IMR-90 (cell line): ENCODE results near the gene SNRPB. TPM values are rescaled to one million over a fixed set of nuclear protein-coding genes. Genes with fewer than 3 reads are reported as not detected.

Source experiments
- ATAC-seq: fragments of 200-7000 bp; cut with Tn5 transposase; 2 replicates; pipeline ENCODE4 v1.9.1; 2020; ENCODE audit warnings: low read depth, mild to moderate bottlenecking, moderate library complexity
- BruUV-seq: library from RNA; stranded (reverse); fragments of 400-500 nt; replicated peaks from 2 replicates; lab custom pipeline; 2021; lab: Mats Ljungman, UMichigan
- CTCF ChIA-PET: fragments of 300-600 bp; formaldehyde crosslinking; extraction: SDS; loops from one replicate; lab custom pipeline; 2021; ENCODE audit warnings: antibody characterized with exemption; lab: Yijun Ruan, JAX
- POLR2A ChIA-PET: fragments of 300-600 bp; sonication (Branson Sonifier 250); formaldehyde crosslinking; loops from one replicate; lab custom pipeline; 2022; ENCODE audit warnings: antibody characterized with exemption; ENCODE audit not compliant: unreplicated experiment; lab: Charles Lee
- DNase-seq: peaks from one replicate; pipeline ENCODE4 v3.0.0; 2013
- H2AFZ ChIP-seq: replicated peaks from 2 replicates; pipeline ENCODE3; 2013; ENCODE audit warnings: low read length, mild to moderate bottlenecking; ENCODE audit not compliant: poor library complexity
- H2AK5ac ChIP-seq: 2 replicates; pipeline ENCODE4 v1.6.1; 2013; ENCODE audit warnings: low read depth, low read length, inconsistent platforms
- H2AK9ac ChIP-seq: replicated peaks from 2 replicates; pipeline ENCODE3; 2013; ENCODE audit warnings: mild to moderate bottlenecking, low read depth, low read length, moderate library complexity; ENCODE audit not compliant: poor library complexity
- H2BK120ac ChIP-seq: 2 replicates; pipeline ENCODE4 v1.6.1; 2013; ENCODE audit warnings: low read depth, low read length, inconsistent platforms
- H2BK15ac ChIP-seq: 3 replicates; pipeline ENCODE4 v1.6.1; 2013; ENCODE audit warnings: low read depth, low read length, inconsistent platforms
- H2BK20ac ChIP-seq: 2 replicates; pipeline ENCODE4 v1.6.1; 2013; ENCODE audit warnings: low read depth, mild to moderate bottlenecking, inconsistent platforms, low read length, moderate library complexity
- H2BK5ac ChIP-seq: 2 replicates; pipeline ENCODE4 v1.6.1; 2013; ENCODE audit warnings: mild to moderate bottlenecking, low read depth, low read length, inconsistent platforms; ENCODE audit not compliant: poor library complexity, severe bottlenecking
- H3K14ac ChIP-seq: replicated peaks from 2 replicates; pipeline ENCODE4 v1.6.1; 2013; ENCODE audit warnings: low read depth, low read length, inconsistent platforms
- H3K18ac ChIP-seq: 2 replicates; pipeline ENCODE4 v1.6.1; 2013; ENCODE audit warnings: low read depth, low read length, control low read depth
- H3K23ac ChIP-seq: 2 replicates; pipeline ENCODE4 v1.6.1; 2013; ENCODE audit warnings: low read depth, low read length, inconsistent platforms
- H3K27ac ChIP-seq: 2 replicates; pipeline ENCODE4 v1.5.1; 2013; ENCODE audit warnings: mild to moderate bottlenecking, control low read depth, low read length; ENCODE audit not compliant: insufficient read depth
- H3K27me3 ChIP-seq: 2 replicates; pipeline ENCODE4 v1.6.1; 2013; ENCODE audit warnings: low read length; ENCODE audit not compliant: control insufficient read depth, insufficient read depth
- H3K36me3 ChIP-seq: 2 replicates; pipeline ENCODE4 v1.6.1; 2013; ENCODE audit warnings: low read length, mixed read lengths; ENCODE audit not compliant: control insufficient read depth, insufficient read depth
- H3K4ac ChIP-seq: 2 replicates; pipeline ENCODE4 v1.6.1; 2013; ENCODE audit warnings: low read depth, low read length, inconsistent platforms
- H3K4me1 ChIP-seq: 2 replicates; pipeline ENCODE4 v1.6.1; 2013; ENCODE audit warnings: low read length, mixed read lengths; ENCODE audit not compliant: control insufficient read depth, insufficient read depth
- H3K4me2 ChIP-seq: 2 replicates; pipeline ENCODE4 v1.6.1; 2013; ENCODE audit warnings: low read depth, mild to moderate bottlenecking, control low read depth, low read length, moderate library complexity
- H3K4me3 ChIP-seq: 2 replicates; pipeline ENCODE4 v1.5.1; 2013; ENCODE audit warnings: low read depth, mild to moderate bottlenecking, control low read depth, low read length, moderate library complexity; ENCODE audit not compliant: insufficient read depth
- H3K56ac ChIP-seq: 2 replicates; pipeline ENCODE4 v1.6.1; 2013; ENCODE audit warnings: low read length, inconsistent platforms; ENCODE audit not compliant: insufficient read depth; ENCODE audit errors: extremely low read depth
- H3K79me1 ChIP-seq, 2 experiments: 2 replicates each; pipeline ENCODE4 v1.6.1; 2013; ENCODE audit warnings: low read length in 2 of 2, inconsistent platforms in 1 of 2, low read depth in 1 of 2
- H3K9ac ChIP-seq: 2 replicates; pipeline ENCODE4 v1.6.1; 2013; ENCODE audit warnings: low read depth, low read length, control low read depth
- H3K9me1 ChIP-seq: 2 replicates; pipeline ENCODE4 v1.6.1; 2013; ENCODE audit warnings: low read length, inconsistent platforms; ENCODE audit not compliant: insufficient read depth
- H3K9me3 ChIP-seq: 2 replicates; pipeline ENCODE4 v1.6.1; 2013; ENCODE audit warnings: low read length; ENCODE audit not compliant: control insufficient read depth, insufficient read depth
- H4K20me1 ChIP-seq: 2 replicates; pipeline ENCODE4 v1.6.1; 2013; ENCODE audit warnings: low read length, inconsistent platforms; ENCODE audit not compliant: insufficient read depth
- H4K5ac ChIP-seq: 2 replicates; pipeline ENCODE4 v1.6.1; 2013; ENCODE audit warnings: mild to moderate bottlenecking, low read depth, low read length, control low read depth
- H4K8ac ChIP-seq, 2 experiments: 2 replicates each; pipeline ENCODE4 v1.6.1; 2013; ENCODE audit warnings: low read depth in 2 of 2, low read length in 2 of 2, control low read depth in 1 of 2, inconsistent platforms in 1 of 2
- H4K91ac ChIP-seq: 2 replicates; pipeline ENCODE4 v1.6.1; 2013; ENCODE audit warnings: low read depth, low read length, inconsistent platforms; ENCODE audit not compliant: insufficient read depth
- BHLHE40 ChIP-seq: fragments of 150-350 bp; IDR thresholded peaks from 2 replicates; pipeline ENCODE4 v1.6.1; 2016; ENCODE audit warnings: mild to moderate bottlenecking, low read depth, low read length
- CEBPB ChIP-seq: IDR thresholded peaks from 2 replicates; pipeline ENCODE4 v1.6.1; 2012; ENCODE audit warnings: low read depth, low read length, improper control_type of control experiment
- CHD1 ChIP-seq: IDR thresholded peaks from 2 replicates; pipeline ENCODE4 v1.6.1; 2012; ENCODE audit warnings: low read depth, low read length, improper control_type of control experiment
- ELK1 ChIP-seq: fragments of 150-350 bp; IDR thresholded peaks from 2 replicates; pipeline ENCODE4 v1.6.1; 2016; ENCODE audit warnings: low read depth, mild to moderate bottlenecking, low read length, moderate library complexity, borderline replicate concordance
- FOS ChIP-seq: fragments of 150-350 bp; IDR thresholded peaks from 2 replicates; pipeline ENCODE4 v1.6.1; 2016; ENCODE audit warnings: low read depth, low read length
- MAFK ChIP-seq: IDR thresholded peaks from 2 replicates; pipeline ENCODE4 v1.6.1; 2012; ENCODE audit warnings: low read depth, low read length, improper control_type of control experiment
- MAZ ChIP-seq: IDR thresholded peaks from 2 replicates; pipeline ENCODE4 v1.6.1; 2012; ENCODE audit warnings: low read depth, mild to moderate bottlenecking, low read length, improper control_type of control experiment, moderate library complexity, borderline replicate concordance
- MXI1 ChIP-seq: IDR thresholded peaks from 2 replicates; pipeline ENCODE4 v1.6.1; 2012; ENCODE audit warnings: low read depth, mild to moderate bottlenecking, low read length, moderate library complexity, borderline replicate concordance
- NFE2L2 ChIP-seq: fragments of 150-350 bp; IDR thresholded peaks from 2 replicates; pipeline ENCODE4 v1.6.1; 2016; ENCODE audit warnings: low read depth, mild to moderate bottlenecking, low read length
- POLR2A ChIP-seq: IDR thresholded peaks from 2 replicates; pipeline ENCODE4 v1.6.1; 2012; ENCODE audit warnings: mild to moderate bottlenecking, low read depth, low read length
- RAD21 ChIP-seq: IDR thresholded peaks from 2 replicates; pipeline ENCODE4 v1.6.1; 2012; ENCODE audit warnings: low read length, improper control_type of control experiment
- RCOR1 ChIP-seq: IDR thresholded peaks from 2 replicates; pipeline ENCODE4 v1.6.1; 2012; ENCODE audit warnings: mild to moderate bottlenecking, low read length, improper control_type of control experiment; ENCODE audit not compliant: insufficient replicate concordance
- RFX5 ChIP-seq: IDR thresholded peaks from 2 replicates; pipeline ENCODE4 v1.8.0; 2012; ENCODE audit warnings: low read depth, mild to moderate bottlenecking, low read length, moderate library complexity
- SMC3 ChIP-seq: fragments of 150-350 bp; IDR thresholded peaks from 2 replicates; pipeline ENCODE4 v1.6.1; 2016; ENCODE audit warnings: low read depth, mild to moderate bottlenecking, antibody characterized with exemption, low read length, moderate library complexity
- WGBS, 2 experiments: methylation state at CpG; one replicate each; pipeline versions ENCODE4 v1.1.5 to v1.1.7; 2013; ENCODE audit warnings: missing lambda C conversion rate in 2 of 2; ENCODE audit not compliant: insufficient read length in 1 of 2; ENCODE audit errors: extremely low coverage in 2 of 2; 5-methylcytosine and 5-hydroxymethylcytosine counted together
- dilution Hi-C: fragments of 300-500 bp; cut with HindIII; formaldehyde crosslinking; loops from one replicate; pipeline ENCODE4 v1.14.3; 2018; ENCODE audit warnings: low sequenced_read_pairs; ENCODE audit not compliant: unreplicated experiment
- in situ Hi-C: fragments of 300-500 bp; cut with MboI; formaldehyde crosslinking; loops from 3 replicates; pipeline ENCODE4 v1.14.3; 2019; ENCODE audit warnings: low sequenced_read_pairs, inconsistent platforms, mixed read lengths
- intact Hi-C: fragments of 100-400 bp; cut with micrococcal nuclease; formaldehyde crosslinking; loops from 2 replicates; pipeline ENCODE4 v1.10.0; 2022
- polyA plus RNA-seq, 3 experiments: library from polyadenylated mRNA; depleted of rRNA; stranded (reverse); fragments of >200 nt; gene quantifications; 2 replicates each; pipeline ENCODE4 v1.2.3, GENCODE V29; 2012; ENCODE audit warnings: low replicate concordance in 1 of 3
- total RNA-seq: library from RNA; depleted of rRNA; stranded (reverse); fragments of >200 nt; gene quantifications from 2 replicates; pipeline ENCODE4 v1.2.3, GENCODE V29; 2012
- TF ChIP-seq, protein P1 (sequence below): fragments of 150-350 bp; IDR thresholded peaks from 2 replicates; pipeline ENCODE4 v1.6.1; 2017; ENCODE audit warnings: mild to moderate bottlenecking, antibody characterized with exemption, low read length, low read depth
- TF ChIP-seq, protein P2 (sequence below): conservative IDR thresholded peaks from 2 replicates; pipeline ENCODE4 v1.5.1; 2012; ENCODE audit warnings: mild to moderate bottlenecking, low read depth, low read length, improper control_type of control experiment

SNRPB gene
- total and polyA plus RNA-seq, 2 of the 4 experiments (the other 2 are of a cell fraction), result 103 to 214 TPM

GRCh38 chr20:2429051-2429450 lies 41.5 kb downstream of the SNRPB start:
- no TSS peak for BruUV-seq
- Histone ChIP-seq H2BK5ac (no peak overlapping the region), H3K4me2 (no peak overlapping the region), H3K4me3 (no peak overlapping the region), H4K91ac (no peak overlapping the region), H2BK15ac (no peak overlapping the region), H3K18ac (no peak overlapping the region), H4K5ac (no peak overlapping the region), H3K27me3 (no peaks in the 10 kb centered on the region; the same call in 1 of the 2 replicates), H3K4ac (no peak overlapping the region), H3K79me1 (no peaks in the 10 kb centered on the region), H3K56ac (no peak overlapping the region), H3K23ac (no peak overlapping the region), H2AK9ac (no peak overlapping the region), H3K36me3 (no peaks in the 10 kb centered on the region), H3K14ac (no peak overlapping the region), H3K27ac (no peak overlapping the region), H2AFZ (no peak overlapping the region), H3K4me1 (no peaks in the 10 kb centered on the region), H2AK5ac (no peak overlapping the region), H4K20me1 (no peaks in the 10 kb centered on the region), H3K9me1 (no peaks in the 10 kb centered on the region), H3K9me3 (no peaks in the 10 kb centered on the region), H3K9ac (no peak overlapping the region), H4K8ac (no peak overlapping the region), H2BK120ac (no peak overlapping the region), H2BK20ac (no peak overlapping the region)
- WGBS, 2 experiments, result no CpG with 5 or more reads among the region's 6 CpGs
- intact Hi-C loops (no loop called here), in situ Hi-C loops (no loop called here), dilution Hi-C loops (no loop called here)
- ChIA-PET POLR2A (no interaction called here), CTCF (interaction anchor here (1.5 kb wide), 1 partner anchor 18 kb away, joined by 4 read pairs; no protein-coding TSS in a partner anchor)
- DNase-seq (no peak), ATAC-seq (no peak)
- TF ChIP-seq RAD21 (no peak), BHLHE40 (no peak), RCOR1 (no peak), SMC3 (no peak), MXI1 (no peak), MAZ (no peak), RFX5 (no peak), POLR2A (no peak), MAFK (no peak), CHD1 (no peak), FOS (no peak), NFE2L2 (no peak), CEBPB (no peak), ELK1 (no peak)
- TF ChIP-seq, protein P1, sequence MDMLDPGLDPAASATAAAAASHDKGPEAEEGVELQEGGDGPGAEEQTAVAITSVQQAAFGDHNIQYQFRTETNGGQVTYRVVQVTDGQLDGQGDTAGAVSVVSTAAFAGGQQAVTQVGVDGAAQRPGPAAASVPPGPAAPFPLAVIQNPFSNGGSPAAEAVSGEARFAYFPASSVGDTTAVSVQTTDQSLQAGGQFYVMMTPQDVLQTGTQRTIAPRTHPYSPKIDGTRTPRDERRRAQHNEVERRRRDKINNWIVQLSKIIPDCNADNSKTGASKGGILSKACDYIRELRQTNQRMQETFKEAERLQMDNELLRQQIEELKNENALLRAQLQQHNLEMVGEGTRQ, result no peak
- TF ChIP-seq, protein P2, sequence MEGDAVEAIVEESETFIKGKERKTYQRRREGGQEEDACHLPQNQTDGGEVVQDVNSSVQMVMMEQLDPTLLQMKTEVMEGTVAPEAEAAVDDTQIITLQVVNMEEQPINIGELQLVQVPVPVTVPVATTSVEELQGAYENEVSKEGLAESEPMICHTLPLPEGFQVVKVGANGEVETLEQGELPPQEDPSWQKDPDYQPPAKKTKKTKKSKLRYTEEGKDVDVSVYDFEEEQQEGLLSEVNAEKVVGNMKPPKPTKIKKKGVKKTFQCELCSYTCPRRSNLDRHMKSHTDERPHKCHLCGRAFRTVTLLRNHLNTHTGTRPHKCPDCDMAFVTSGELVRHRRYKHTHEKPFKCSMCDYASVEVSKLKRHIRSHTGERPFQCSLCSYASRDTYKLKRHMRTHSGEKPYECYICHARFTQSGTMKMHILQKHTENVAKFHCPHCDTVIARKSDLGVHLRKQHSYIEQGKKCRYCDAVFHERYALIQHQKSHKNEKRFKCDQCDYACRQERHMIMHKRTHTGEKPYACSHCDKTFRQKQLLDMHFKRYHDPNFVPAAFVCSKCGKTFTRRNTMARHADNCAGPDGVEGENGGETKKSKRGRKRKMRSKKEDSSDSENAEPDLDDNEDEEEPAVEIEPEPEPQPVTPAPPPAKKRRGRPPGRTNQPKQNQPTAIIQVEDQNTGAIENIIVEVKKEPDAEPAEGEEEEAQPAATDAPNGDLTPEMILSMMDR, result no peak
